Measurements from ENCODE around the gene OR52D1. TPM values are rescaled to one million over a fixed set of nuclear protein-coding genes. Genes with fewer than 3 reads are reported as not detected.

OR52D1 gene
- polyA plus RNA-seq, 1 donor from 2014 or later = not detected

GRCh38 chr11:5536482-5536881 is 48.0 kb downstream of the OR52D1 start:
- TF ChIP-seq EZH2 (IDR thresholded peaks at IDR 0.05; ENCODE audit: borderline replicate concordance, insufficient read depth, low read length, poor library complexity, severe bottlenecking) = no peak
- no peak for TF ChIP-seq TAF1 (IDR thresholded peaks at IDR 0.05; ENCODE audit: low read depth)
- TF ChIP-seq RAD21 (conservative IDR thresholded peaks at IDR 0.05) = no peak
- TF ChIP-seq SMC3 (conservative IDR thresholded peaks at IDR 0.05; ENCODE audit: poor library complexity) = no peak
- TF ChIP-seq CTCF (IDR thresholded peaks at IDR 0.05; ENCODE audit: poor library complexity, severe bottlenecking) = no peak
- TF ChIP-seq REST (IDR thresholded peaks at IDR 0.05; ENCODE audit: borderline replicate concordance) = no peak
- no peak for TF ChIP-seq MXI1 (conservative IDR thresholded peaks at IDR 0.05; ENCODE audit: poor library complexity, severe bottlenecking)
- TF ChIP-seq EP300 (conservative IDR thresholded peaks at IDR 0.05; ENCODE audit: poor library complexity, severe bottlenecking) = no peak
- TF ChIP-seq POLR2AphosphoS5 (IDR thresholded peaks at IDR 0.05) = no peak
- no peaks in the 10 kb centered on the region for H3K36me3 ChIP-seq (ENCODE audit: insufficient read depth, low read length)
- no peak overlapping the region for H3K27ac ChIP-seq (ENCODE audit: low read length)
- no peaks in the 10 kb centered on the region for H3K9me3 ChIP-seq (ENCODE audit: low read length)
- no peaks in the 10 kb centered on the region for H3K79me2 ChIP-seq (replicated peaks; ENCODE audit: insufficient read depth, low read length)
- no peaks in the 10 kb centered on the region for H3K27me3 ChIP-seq (ENCODE audit: insufficient read depth, low read depth, low read length)
- no peaks in the 10 kb centered on the region for H3K9me2 ChIP-seq (ENCODE audit: insufficient read depth, low read length)
- no peaks in the 10 kb centered on the region for H4K20me1 ChIP-seq (ENCODE audit: insufficient read depth)
- H3K9ac ChIP-seq (ENCODE audit: low read length) = no peak overlapping the region
- no peak overlapping the region for H3K4me3 ChIP-seq (ENCODE audit: low read length)
- no peak overlapping the region for H2AFZ ChIP-seq (ENCODE audit: low read depth, low read length)
- H3K4me2 ChIP-seq (ENCODE audit: low read length) = no peak overlapping the region
- H3F3A ChIP-seq (ENCODE audit: insufficient read depth, low read length, poor library complexity, severe bottlenecking) = no peaks in the 10 kb centered on the region

Other genes with a start within 250 kb of the OR52D1 start
- gene HBG1, start 238.8 kb upstream of the OR52D1 start, polyA plus RNA-seq = not detected in 2 replicates
- gene HBG2, start 233.9 kb upstream of the OR52D1 start, polyA plus RNA-seq = 1.2 TPM in 1 of 2 replicates, not detected in the other
- gene HBE1, start 218.7 kb upstream of the OR52D1 start, polyA plus RNA-seq = not detected in 2 replicates
- gene OR51B4, start 186.7 kb upstream of the OR52D1 start, polyA plus RNA-seq = not detected in 2 replicates
- not detected in 2 replicates for gene OR51B2, start 164.4 kb upstream of the OR52D1 start, polyA plus RNA-seq
- gene OR51B5, start 145.2 kb upstream of the OR52D1 start, polyA plus RNA-seq = not detected in 2 replicates
- gene OR51B6, start 137.2 kb upstream of the OR52D1 start, polyA plus RNA-seq = not detected in 2 replicates
- gene OR51M1, start 104.9 kb upstream of the OR52D1 start, polyA plus RNA-seq = not detected in 2 replicates
- gene OR51Q1, start 66.6 kb upstream of the OR52D1 start, polyA plus RNA-seq = not detected in 2 replicates
- gene OR51I1, start 47.2 kb upstream of the OR52D1 start, polyA plus RNA-seq = not detected in 2 replicates
- gene OR51I2, start 39.4 kb upstream of the OR52D1 start, polyA plus RNA-seq = not detected in 2 replicates
- gene UBQLN3, start 21.3 kb downstream of the OR52D1 start, polyA plus RNA-seq = not detected in 2 replicates
- gene UBQLNL, start 28.0 kb downstream of the OR52D1 start, polyA plus RNA-seq = not detected in 2 replicates
- not detected in 2 replicates for gene OR52H1, start 59.9 kb downstream of the OR52D1 start, polyA plus RNA-seq
- gene OR52B6, start 92.2 kb downstream of the OR52D1 start, polyA plus RNA-seq = not detected in 2 replicates
- gene TRIM6, start 108.0 kb downstream of the OR52D1 start, polyA plus RNA-seq = not detected in 2 replicates
- not detected in 2 replicates for gene TRIM34, start 136.3 kb downstream of the OR52D1 start, polyA plus RNA-seq
- gene TRIM5, start 196.4 kb downstream of the OR52D1 start, polyA plus RNA-seq = 0.58 and 2.0 TPM in 2 replicates
- gene TRIM22, start 201.1 kb downstream of the OR52D1 start, polyA plus RNA-seq = 4.3 and 10.2 TPM in 2 replicates
- gene OR56B1, start 247.8 kb downstream of the OR52D1 start, polyA plus RNA-seq = not detected in 2 replicates